ENCODE measurements around the gene CFAP100. TPM values are rescaled to one million over a fixed set of nuclear protein-coding genes. Genes with fewer than 3 reads are reported as not detected.
A peak's percentile ranks its signal among the peaks of the same experiment; 100 is the strongest.

Gene CFAP100
- total RNA-seq, 4 donors from 2014 or later, result not detected

DNA sequence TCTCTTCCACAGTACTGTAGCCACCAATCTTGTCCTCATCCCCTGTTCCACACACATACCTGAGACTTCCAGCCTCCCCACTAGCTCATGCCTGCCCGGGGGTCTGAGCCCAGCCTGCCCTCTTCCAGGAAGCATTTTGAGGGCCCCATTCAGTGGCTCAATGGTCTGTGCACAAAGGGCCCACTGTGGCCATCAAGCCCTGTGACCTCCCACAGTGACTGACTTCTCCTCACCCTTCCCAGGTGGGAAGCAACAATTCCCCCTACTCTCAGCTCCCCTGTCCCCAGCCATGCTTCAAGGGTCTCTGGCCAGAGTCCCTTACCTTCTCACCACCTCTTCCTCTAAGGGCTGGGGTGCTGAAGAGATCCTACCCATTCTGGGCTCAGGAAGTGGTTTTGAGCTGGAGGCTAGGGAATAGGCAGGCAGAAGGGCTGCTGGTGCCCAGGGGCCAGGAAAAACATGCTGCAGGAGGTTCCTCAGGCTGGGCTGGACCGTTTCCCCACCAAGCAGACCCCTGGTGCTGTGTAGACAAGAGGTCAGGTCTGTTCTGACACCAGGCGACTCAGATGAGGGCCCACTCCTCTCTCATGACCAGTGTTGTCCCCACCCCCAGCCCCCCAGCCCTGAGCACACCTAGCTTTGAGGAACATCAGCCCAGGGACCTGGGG, 34.5 kb upstream of the CFAP100 start:
- TF ChIP-seq POLR2A (IDR thresholded peaks at IDR 0.05), result no peak
- TF ChIP-seq, protein P1, sequence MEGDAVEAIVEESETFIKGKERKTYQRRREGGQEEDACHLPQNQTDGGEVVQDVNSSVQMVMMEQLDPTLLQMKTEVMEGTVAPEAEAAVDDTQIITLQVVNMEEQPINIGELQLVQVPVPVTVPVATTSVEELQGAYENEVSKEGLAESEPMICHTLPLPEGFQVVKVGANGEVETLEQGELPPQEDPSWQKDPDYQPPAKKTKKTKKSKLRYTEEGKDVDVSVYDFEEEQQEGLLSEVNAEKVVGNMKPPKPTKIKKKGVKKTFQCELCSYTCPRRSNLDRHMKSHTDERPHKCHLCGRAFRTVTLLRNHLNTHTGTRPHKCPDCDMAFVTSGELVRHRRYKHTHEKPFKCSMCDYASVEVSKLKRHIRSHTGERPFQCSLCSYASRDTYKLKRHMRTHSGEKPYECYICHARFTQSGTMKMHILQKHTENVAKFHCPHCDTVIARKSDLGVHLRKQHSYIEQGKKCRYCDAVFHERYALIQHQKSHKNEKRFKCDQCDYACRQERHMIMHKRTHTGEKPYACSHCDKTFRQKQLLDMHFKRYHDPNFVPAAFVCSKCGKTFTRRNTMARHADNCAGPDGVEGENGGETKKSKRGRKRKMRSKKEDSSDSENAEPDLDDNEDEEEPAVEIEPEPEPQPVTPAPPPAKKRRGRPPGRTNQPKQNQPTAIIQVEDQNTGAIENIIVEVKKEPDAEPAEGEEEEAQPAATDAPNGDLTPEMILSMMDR (IDR thresholded peaks at IDR 0.05), result no peak
- intact Hi-C loops (cut with DNase I; ENCODE audit: low total_unique reads), result no loop called here
- WGBS, 2 donors, result 69 to 76% methylated on average over 1 to 3 of the region's 3 CpGs
- no peak overlapping the region for H3K4me3 ChIP-seq (ENCODE audit: low read depth, poor library complexity, severe bottlenecking)
- peak in 1 of 2 donors; percentile 68 for DNase-seq (ENCODE audit: low spot score in 2 of 2)

DNA sequence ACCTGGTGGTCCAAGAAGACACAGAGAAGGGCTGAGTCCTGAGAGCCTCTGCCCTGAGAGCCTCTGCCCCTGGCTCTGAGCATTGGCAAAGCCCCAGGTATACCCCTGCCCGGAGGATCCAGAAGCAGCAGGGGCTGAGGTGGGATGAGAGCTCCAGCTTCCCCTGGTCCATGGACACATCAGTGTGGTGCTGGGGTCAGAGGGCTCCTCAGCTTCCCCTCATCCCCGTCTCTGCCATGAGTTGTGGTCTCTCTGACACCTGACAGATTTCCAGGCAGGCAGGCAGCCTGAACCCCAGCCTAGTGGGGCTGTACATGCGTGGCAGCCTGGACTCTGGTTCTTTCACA, 34.0 kb upstream of the CFAP100 start:
- no peak for TF ChIP-seq POLR2A (IDR thresholded peaks at IDR 0.05)
- TF ChIP-seq, protein P1 (IDR thresholded peaks at IDR 0.05), result no peak
- peak in 1 of 2 donors; percentile 82 for DNase-seq (ENCODE audit: low spot score in 2 of 2)
- 79 to 91% methylated on average over 2 to 3 of the region's 3 CpGs for WGBS, 2 donors
- intact Hi-C loops (cut with DNase I; ENCODE audit: low total_unique reads), result no loop called here
- no peak overlapping the region for H3K4me3 ChIP-seq (ENCODE audit: low read depth, poor library complexity, severe bottlenecking)

DNA sequence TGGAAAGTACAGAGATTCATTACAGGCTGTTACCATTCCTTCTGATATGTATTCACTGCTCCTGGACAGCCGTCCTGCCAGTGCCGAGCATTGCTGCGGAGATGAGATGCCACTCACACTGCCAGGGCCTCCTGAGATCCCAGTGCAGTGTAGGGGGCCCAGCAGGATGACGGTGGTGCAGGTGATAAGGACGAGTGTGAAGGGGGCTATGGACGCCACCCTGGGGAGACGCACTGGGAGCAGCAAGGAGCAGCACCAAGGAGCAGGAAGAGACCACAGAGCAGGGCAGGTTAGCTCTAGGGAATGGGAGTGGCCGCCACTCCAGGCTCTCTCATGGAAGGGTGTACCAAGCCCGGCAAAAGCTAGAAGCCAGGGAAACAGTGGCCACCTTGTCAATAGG, 33.5 kb upstream of the CFAP100 start:
- intact Hi-C loops (cut with DNase I; ENCODE audit: low total_unique reads), result no loop called here
- TF ChIP-seq POLR2A (IDR thresholded peaks at IDR 0.05), result no peak
- TF ChIP-seq, protein P1 (IDR thresholded peaks at IDR 0.05), result no peak
- peak in 1 of 2 donors; percentile 71 for DNase-seq (ENCODE audit: low spot score in 2 of 2)
- 84 to 88% methylated on average over 9 of the region's 9 CpGs for WGBS, 2 donors
- no peak overlapping the region for H3K4me3 ChIP-seq (ENCODE audit: low read depth, poor library complexity, severe bottlenecking)

DNA sequence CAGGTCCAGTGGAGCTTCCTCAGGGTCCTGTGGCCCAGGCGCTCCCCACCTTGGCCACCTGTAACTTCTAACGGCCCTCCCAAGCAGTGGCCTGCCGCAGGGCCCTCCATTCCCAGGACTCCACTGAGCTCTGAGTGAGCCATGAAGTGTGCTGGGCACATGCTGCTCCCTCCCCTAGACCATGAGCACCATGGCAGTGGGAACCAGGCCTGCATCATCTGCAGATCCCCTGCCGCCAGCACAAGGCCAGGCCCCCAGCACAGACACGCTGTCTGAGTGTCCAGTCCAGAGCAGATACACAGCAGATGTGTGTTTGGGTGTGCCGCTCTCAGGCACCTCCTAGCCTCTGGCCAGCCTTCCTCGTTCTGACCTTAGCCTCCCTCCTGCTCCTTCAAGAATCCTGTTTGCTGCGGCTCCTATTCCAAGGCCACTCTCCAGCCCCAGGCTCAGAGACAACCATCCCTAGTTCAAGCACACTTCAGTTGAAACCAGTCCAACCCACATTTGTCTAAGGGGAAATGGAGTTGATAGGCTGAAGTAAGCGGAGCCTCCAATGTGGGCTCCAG, 30.5 kb upstream of the CFAP100 start:
- intact Hi-C loops (cut with DNase I; ENCODE audit: low total_unique reads), result no loop called here
- peak in 1 of 2 donors; percentile 73 for DNase-seq (ENCODE audit: low spot score in 2 of 2)
- 96 to 97% methylated on average over 8 to 9 of the region's 9 CpGs for WGBS, 2 donors
- no peak overlapping the region for H3K4me3 ChIP-seq (ENCODE audit: low read depth, poor library complexity, severe bottlenecking)
- no peak for TF ChIP-seq POLR2A (IDR thresholded peaks at IDR 0.05)
- TF ChIP-seq, protein P1 (IDR thresholded peaks at IDR 0.05), result no peak

DNA sequence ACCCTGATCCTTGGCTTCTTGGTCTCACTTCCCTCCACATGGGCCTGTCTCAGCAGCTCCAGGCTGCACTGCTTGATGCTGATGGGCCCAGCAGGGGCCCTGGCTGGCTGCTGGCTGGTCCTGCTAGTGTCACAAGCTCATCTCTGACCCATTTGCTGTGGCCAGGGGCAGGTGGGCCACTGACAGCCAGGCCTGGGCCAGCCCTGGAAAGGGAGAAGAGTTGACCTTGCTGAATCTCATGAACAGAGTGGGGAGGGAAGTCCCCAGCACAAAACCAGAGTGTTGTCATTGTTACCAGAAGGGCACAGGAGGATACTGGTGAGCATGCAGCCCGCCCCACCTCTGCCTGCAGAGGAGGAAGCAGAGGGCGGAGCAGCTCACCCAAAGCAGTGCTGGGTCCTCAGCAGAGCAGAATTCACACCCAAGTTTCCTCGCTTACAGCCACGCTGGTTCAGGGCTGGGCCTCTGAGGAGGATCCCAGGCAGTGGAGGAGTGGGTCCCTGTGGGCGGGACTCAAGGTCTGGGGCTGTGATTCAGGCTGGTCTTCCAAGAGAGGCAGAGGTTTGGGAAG, 29.9 kb upstream of the CFAP100 start:
- WGBS, 2 donors, result 87 to 94% methylated on average over 5 of the region's 5 CpGs
- no peak overlapping the region for H3K4me3 ChIP-seq (ENCODE audit: low read depth, poor library complexity, severe bottlenecking)
- intact Hi-C loops (cut with DNase I; ENCODE audit: low total_unique reads), result no loop called here
- peak in 1 of 2 donors; percentile 67 for DNase-seq (ENCODE audit: low spot score in 2 of 2)
- TF ChIP-seq POLR2A (IDR thresholded peaks at IDR 0.05), result no peak
- TF ChIP-seq, protein P1 (IDR thresholded peaks at IDR 0.05), result no peak
